GM12872 (cell line): Measurements from ENCODE around the gene SPRED2.

Experiments
- CTCF ChIP-seq: IDR thresholded peaks from 3 replicates; pipeline ENCODE4 v1.5.1; 2011; ENCODE audit warnings: low read depth, mild to moderate bottlenecking, low read length, moderate library complexity; ENCODE audit not compliant: insufficient read depth

SPRED2 gene

DNA sequence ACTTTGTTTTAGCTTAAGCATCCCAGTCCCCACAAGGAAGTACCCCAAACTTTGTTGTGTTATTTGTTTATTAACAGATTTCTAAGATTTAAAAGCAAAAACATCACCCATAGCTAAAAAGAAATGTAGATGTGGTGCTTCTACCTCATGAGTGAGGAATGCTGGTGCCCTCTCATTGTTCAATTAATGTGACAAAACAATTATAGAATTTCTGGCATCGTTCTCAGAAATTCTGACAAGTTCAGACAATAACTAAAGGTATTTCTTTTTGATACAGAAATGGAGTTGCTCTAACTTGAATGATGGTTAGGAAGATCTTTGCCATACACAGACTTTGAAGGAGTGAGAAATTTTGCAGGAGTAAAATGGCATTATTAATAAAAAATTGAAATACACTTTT lies 42.9 kb downstream of the SPRED2 start:
- TF ChIP-seq CTCF, result no peak

- no peak for TF ChIP-seq CTCF
Observed at GRCh38 chr2:65388596-65389390, 43.6 kb downstream of the SPRED2 start.

DNA sequence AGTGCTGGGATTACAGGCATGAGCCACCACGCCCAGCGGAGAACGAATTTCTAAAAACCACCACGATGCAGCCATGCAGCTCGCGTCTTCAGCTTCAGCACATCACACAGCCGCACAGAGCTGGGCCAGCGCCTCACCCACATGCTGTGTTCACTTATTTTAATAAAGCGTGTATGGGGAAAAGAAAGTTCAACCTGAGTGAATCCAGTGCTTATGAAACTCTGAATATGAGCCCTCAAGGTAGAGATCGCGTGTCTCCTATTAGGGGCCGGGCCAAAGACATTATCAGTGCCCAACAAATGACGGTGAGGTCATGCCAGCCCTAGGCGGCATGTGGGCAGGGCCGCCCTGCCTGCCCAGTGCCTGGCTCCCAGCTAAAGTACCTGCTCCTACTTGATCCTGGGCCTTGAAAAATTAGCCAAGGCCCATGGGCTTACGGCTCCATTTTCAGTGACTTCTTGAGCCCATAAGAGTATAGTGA lies 44.3 kb downstream of the SPRED2 start:
- TF ChIP-seq CTCF, result no peak

- 0 out of 3 replicates have a peak, but pooled peaks have one; percentile 11 for TF ChIP-seq CTCF
Observed at GRCh38 chr2:65386989-65387388, 45.4 kb downstream of the SPRED2 start.

- TF ChIP-seq CTCF, result no peak
Observed at GRCh38 chr2:65386344-65386743, 46.1 kb downstream of the SPRED2 start.

- TF ChIP-seq CTCF, result no peak
Observed at GRCh38 chr2:65383541-65384488, 48.6 kb downstream of the SPRED2 start.

DNA sequence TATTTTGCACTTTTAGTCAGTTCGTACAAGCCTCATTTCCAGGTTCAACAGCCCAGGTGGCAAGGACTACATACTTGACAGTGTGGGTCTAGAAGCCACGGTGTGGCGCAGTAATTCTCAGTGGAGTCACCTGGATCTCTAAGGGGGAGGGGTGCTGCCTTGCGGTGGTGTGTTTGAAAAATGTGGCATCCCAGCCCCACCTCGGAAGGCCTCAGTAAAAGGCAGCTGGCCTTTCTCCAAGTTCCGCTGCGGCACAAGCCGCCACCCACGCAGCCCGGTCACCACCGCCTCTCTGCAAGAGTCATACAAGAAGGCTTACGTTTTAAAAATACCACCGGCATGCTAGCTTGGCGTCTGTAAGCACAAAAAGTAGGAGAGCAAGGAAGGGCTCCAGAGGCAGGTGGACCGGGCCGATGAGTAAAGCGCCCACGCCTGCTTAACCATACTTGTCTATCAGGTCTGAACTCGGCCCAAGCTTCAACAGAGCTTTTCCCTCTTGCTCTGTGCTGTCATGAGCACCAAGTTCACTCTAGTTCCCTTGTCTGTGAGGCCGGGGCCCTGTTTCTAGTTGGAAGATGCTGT lies 49.5 kb downstream of the SPRED2 start:
- TF ChIP-seq CTCF, result peak; percentile 34; the same call in 1 of the 3 replicates
